Omental fat pad (tissue), 4 donors: ENCODE results near the gene LRGUK. TPM values are rescaled to one million over a fixed set of nuclear protein-coding genes. Genes with fewer than 3 reads are reported as not detected.

Source experiments
- ATAC-seq: fragments of 150-250 bp; one replicate; pipeline ENCODE4 v1.9.1; 2016; ENCODE audit warnings: mild to moderate bottlenecking, moderate library complexity; ENCODE audit not compliant: low FRiP score
- DNase-seq: peaks from one replicate; pipeline ENCODE4 v3.0.0-alpha.2; 2019; ENCODE audit warnings: low spot score
- CTCF ChIP-seq, 3 donors: fragments of 450-650 bp; IDR thresholded peaks; one replicate each; pipeline ENCODE4 v1.5.1; 2016 to 2017; ENCODE audit warnings: antibody characterized with exemption in 3 of 3, mild to moderate bottlenecking in 3 of 3, moderate library complexity in 2 of 3
- total RNA-seq, 4 donors: library from RNA; depleted of rRNA; stranded (reverse); fragments of >200 nt; gene quantifications; one replicate each; pipeline ENCODE4 v1.1.0, GENCODE V29; 2016

Gene LRGUK
- total RNA-seq, 4 donors from 2014 or later: 0.16 to 1.2 (median 0.51) TPM

- no peak for TF ChIP-seq CTCF (IDR thresholded peaks at IDR 0.05)
- no peak for ATAC-seq
- DNase-seq: no peak
Observed at GRCh38 chr7:134297489-134297888, 170.3 kb downstream of the LRGUK start.

GRCh38 chr7:134298902-134299683, 172.0 kb downstream of the LRGUK start:
- ATAC-seq: no peak
- DNase-seq: no peak
- no peak for TF ChIP-seq CTCF (IDR thresholded peaks at IDR 0.05)

GRCh38 chr7:134300988-134301387, 173.8 kb downstream of the LRGUK start:
- DNase-seq: no peak
- ATAC-seq: no peak
- no peak for TF ChIP-seq CTCF (IDR thresholded peaks at IDR 0.05)

GRCh38 chr7:134301592-134301991, 174.5 kb downstream of the LRGUK start:
- no peak for DNase-seq
- no peak for ATAC-seq
- TF ChIP-seq CTCF (IDR thresholded peaks at IDR 0.05): no peak

- TF ChIP-seq CTCF (IDR thresholded peaks at IDR 0.05): no peak
- DNase-seq (no peak), ATAC-seq (no peak)
Observed at GRCh38 chr7:134302120-134302519, 175.0 kb downstream of the LRGUK start.

GRCh38 chr7:134307320-134307719, 180.2 kb downstream of the LRGUK start:
- ATAC-seq (no peak), DNase-seq (no peak)
- TF ChIP-seq CTCF (IDR thresholded peaks at IDR 0.05): no peak

GRCh38 chr7:134308548-134308947, 181.4 kb downstream of the LRGUK start:
- no peak for TF ChIP-seq CTCF (IDR thresholded peaks at IDR 0.05)
- DNase-seq (no peak), ATAC-seq (no peak)
